HG03432 (cell line): Measurements from ENCODE around the gene RAB8A.
"Not testable (repeated sequence)": the region's sequence is repeated elsewhere in the genome, so short reads cannot be mapped to it uniquely, and the experiment has no call there.

ENCODE experiments used
- ATAC-seq: cut with Tn5 transposase; IDR thresholded peaks from one replicate; pipeline ENCODE4 v1.9.1; 2021; ENCODE audit warnings: mild to moderate bottlenecking, moderate library complexity; ENCODE audit not compliant: unreplicated experiment

The RAB8A gene

GRCh38 chr19:16167055-16167454 is 55.4 kb downstream of the RAB8A start:
- no peak for ATAC-seq

DNA sequence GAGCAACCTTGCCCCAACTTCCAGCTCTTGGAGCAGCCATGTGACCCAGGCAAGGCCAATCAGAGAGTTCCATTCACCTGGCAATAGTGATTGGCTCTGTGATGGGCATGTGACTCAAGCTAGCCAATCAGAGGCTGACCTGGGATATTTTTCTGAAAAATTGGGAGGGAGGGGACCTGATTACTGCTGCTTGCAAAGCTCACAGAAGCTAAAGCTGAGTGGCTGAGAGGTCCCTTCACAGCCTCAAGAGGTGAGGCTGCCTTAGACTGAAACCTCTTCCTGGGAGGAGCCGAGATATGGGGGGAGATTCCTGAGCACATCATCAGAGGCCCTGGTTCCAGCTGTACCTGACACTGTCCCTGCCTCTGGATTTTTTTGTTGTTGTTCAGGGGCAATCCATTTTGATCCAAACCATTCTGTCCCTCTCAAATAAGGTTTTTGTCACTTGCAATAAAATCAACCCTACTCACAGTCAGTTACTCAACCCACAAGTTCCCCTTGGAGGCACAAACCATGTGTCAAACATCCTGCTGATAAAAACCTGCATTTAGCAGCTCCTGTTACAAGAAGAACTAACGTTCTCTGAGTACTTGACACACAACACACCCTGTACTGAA is 56.9 kb downstream of the RAB8A start:
- ATAC-seq, result no peak

DNA sequence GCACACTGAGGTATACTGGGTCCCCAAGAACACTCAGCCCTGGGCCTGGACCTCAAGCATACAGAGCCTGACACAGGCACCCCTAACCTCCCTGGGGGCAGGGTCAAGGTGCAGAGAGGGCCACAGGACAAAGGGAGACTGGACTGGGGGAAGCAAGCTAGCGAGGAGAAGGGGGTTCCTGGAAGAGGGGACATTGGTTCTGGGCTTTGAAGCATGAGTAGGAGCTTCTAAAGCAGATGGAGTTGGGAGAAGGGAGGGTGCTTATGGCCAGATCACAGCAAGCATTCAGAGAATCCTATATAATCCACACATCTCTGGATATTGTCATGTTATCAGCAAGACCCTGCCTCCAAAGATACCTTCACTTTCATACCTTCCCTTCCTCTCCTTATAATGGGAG is 58.4 kb downstream of the RAB8A start:
- ATAC-seq, result no peak

GRCh38 chr19:16175954-16176353 is 64.3 kb downstream of the RAB8A start:
- no peak for ATAC-seq

DNA sequence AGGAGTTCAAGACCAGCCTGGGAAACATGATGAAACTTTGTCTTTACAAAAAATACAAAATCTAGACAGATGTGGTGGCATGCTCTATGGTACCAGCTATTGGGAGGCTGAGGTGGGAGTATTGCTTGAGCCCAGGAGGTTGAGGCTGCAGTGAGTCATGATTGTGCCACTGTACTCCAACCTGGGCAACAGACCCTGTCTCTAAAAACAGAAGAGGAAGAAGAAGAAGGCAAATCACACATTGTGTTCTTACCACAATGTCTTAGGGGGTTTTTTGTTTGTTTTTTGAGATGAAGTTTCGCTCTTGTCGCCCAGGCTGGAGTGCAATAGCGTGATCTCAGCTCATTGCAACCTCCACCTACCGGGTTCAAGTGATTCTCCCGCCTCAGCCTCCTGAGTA is 67.2 kb downstream of the RAB8A start:
- ATAC-seq, result not testable (repeated sequence)

GRCh38 chr19:16180611-16181010 is 68.9 kb downstream of the RAB8A start:
- ATAC-seq, result no peak
